HG03442 (cell line): Measurements from ENCODE around the gene RRAGC.

ENCODE experiments used
- ATAC-seq: cut with Tn5 transposase; IDR thresholded peaks from one replicate; pipeline ENCODE4 v1.9.1; 2021; ENCODE audit warnings: mild to moderate bottlenecking, moderate library complexity; ENCODE audit not compliant: unreplicated experiment

Gene RRAGC

GRCh38 chr1:38859561-38860453 is at the start of gene RRAGC:
TSS of gene RRAGC (minus strand) at chr1:38859772. CDS start at chr1:38859646, 126 bp downstream.
- peak; percentile 91 for ATAC-seq

DNA sequence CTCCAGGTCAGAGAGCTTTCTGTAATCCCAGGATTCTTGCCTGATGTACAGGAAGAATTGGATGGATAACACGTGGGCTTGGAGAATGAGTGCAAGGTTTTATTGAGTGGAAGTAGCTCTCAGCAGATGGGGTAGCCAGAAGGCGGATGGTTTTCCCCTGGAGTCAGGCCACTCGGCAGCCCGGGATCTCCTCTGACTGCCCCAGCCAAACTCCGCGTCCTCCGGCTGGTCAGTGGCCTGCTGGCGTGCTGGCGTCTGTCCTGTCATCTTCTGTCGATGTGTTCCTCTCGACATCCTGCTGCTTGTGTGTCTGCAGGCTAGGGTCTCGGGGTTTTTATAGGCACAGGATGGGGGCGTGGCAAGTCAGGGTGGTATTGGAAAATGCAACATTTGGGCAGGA is 49.2 kb upstream of the RRAGC start:
- ATAC-seq, result no peak

DNA sequence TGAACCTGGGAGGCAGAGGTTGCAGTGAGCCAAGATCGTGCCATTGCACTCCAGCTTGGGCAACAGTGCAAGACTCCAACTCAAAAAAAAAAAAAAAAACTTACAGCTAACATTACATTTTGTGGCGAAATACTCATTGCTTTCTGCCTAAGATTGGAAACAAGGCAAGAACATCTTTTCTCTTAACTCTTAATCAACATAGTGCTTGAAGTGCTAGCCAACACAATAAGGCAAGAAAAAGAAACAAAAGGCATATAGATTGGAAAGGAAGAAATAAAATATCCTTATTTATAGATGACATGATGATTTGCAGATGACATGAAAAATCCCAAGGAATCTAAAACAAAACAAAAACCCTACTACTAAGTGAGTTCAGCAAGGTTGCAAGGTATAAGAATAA is 46.4 kb upstream of the RRAGC start:
- ATAC-seq, result no peak

GRCh38 chr1:38899560-38899959 is 40.0 kb upstream of the RRAGC start:
- ATAC-seq, result no peak

DNA sequence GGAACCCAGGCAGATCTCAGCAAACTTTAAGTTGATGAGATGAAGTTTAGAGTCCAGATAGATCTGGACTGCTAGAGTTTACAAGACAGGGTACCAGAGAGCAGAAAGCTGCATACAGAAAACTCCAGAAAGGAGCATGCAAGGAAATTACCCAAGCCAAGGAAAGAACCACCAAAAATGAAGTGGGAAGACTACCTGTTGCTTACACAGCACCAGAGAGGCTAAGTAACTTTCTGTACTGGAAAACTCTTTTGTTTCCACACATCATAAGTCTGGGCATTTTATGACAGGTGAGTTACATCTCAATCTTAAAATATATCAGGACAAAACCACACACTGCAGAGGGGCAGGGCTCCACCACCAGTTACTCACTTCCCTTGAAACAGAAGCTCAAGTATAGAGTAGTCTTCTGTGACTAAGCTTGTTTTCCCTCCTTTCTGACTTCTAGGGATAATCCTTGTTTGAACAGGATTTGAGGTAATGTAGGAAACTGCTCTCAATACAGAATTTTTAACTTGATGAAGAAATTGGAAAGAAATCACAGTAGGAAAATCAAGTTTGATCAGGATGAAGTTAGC is 39.2 kb upstream of the RRAGC start:
- ATAC-seq, result no peak

- ATAC-seq, result no peak
Observed at GRCh38 chr1:38896169-38896568, 36.6 kb upstream of the RRAGC start.

DNA sequence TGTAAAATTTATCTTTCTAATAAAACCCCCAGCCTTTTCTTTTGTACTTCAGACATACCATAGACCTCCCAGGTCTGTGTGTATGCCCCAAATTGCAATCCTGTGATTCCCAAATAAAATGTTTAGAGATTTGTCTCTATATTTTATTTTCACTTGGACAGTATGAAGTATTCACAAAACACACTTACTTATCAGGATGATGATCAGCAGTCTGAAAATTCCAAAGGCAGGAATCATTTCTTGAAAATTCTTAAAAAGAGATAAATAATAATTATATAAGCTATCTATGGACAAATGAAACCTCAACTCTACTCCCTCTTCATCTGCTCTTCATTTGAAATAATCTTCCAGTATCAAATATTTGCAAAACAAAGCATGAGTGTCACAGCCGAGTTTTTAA is 33.4 kb upstream of the RRAGC start:
- no peak for ATAC-seq

DNA sequence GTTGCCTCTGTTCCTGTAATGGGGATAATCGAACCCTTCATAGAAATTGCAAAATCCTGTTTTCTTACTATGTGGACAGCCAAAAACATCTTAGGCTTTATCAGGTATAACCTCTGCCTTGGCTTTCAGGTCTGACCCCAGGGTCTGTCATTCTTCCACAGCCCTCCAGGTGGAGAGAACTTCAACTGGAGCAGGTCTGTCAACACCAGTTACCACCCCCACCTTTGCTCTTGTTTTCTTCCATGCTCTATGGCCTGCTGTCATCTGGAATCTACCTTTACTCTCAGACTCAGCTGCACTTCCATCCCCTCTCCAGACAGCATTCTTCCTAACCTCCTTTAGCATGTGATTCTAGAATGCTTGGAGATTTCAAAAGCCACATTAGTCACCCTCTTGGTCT is 32.2 kb upstream of the RRAGC start:
- no peak for ATAC-seq

GRCh38 chr1:38889589-38889988 is 30.0 kb upstream of the RRAGC start:
- no peak for ATAC-seq

DNA sequence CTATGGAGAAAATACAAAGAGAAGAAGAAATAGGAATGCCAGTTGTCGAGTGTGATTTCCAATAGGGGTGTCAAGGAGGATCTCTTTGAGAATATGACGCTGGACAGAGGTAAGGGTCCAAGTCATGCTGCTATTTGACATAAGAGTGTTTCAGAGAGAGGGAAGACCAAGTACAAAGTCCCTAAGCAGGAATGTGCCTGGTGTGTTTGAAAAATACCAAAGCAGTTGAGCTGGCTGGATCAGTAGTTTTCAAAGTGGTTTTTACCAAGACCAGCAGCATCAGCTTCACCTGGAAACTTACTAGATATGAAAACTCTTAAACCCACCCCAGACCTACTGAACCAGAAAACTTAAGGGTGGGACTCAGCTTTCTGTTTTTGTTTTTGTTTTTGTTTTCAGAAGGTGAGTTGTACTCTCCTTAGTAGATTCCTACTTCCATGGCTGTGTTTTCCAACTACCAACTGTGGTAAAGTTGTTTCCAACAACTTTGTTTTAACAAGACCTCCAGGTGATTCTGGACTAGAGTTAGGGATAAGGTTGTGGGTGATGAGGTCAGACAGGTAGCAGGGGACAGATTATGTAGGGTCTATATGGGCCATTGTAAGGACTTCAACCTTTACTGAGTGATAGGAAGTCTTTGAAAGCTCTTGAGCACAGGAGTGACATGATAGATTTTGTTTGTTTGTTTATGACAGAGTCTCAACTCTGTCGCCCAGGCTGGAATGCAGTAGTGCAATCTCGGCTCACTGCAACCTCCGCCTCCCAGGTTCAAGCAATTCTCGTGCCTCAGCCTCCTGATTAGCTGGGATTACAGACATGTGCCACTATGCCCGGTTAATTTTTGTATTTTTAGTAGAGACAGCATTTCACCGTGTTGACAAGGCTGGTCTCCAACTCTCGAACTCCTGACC is 29.1 kb upstream of the RRAGC start:
- no peak for ATAC-seq

- ATAC-seq, result no peak
Observed at GRCh38 chr1:38885092-38885491, 25.5 kb upstream of the RRAGC start.

DNA sequence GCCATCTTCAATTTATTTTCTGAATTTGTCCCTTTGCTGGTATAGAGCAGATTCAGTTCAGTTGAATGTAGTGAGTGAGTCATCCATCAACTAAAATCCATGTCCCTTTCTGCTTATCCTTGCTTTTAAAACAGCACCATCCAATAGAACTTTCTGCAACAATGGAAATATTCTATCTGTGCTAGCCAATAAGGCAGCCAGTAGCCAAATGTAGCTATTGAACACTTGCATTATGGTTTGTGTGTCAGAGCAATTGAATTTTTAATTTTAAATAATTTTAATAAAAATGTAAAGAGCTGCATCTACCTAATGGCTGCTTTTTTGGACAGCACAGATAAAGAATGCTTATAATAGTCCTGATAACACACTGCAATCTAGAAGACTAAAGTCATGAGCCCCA is 21.9 kb upstream of the RRAGC start, which contains the start of gene GJA9:
GJA9 (minus strand) TSS at position 101 of the 400 bp plus-strand sequence. CDS start 5,489 bp downstream, outside the sequence.
- ATAC-seq, result no peak

DNA sequence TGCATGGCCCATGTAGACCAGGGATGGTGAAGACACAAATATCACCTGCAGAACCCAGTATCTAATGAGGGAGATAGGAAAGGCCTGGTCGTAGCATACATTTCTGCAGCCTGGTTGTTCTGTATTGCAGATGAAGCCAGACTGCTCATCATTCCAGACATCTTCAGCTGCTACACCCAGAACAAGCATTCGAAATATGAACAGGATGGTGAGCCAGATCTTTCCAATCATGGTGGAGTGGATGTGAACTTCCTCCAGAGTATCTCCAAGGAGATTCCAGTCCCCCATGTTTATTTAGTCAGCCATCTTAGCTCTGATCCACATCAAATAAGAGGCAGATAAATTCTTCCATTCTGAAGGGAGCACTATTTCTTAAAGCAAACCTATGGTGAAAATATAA is 16.2 kb upstream of the RRAGC start:
- no peak for ATAC-seq

DNA sequence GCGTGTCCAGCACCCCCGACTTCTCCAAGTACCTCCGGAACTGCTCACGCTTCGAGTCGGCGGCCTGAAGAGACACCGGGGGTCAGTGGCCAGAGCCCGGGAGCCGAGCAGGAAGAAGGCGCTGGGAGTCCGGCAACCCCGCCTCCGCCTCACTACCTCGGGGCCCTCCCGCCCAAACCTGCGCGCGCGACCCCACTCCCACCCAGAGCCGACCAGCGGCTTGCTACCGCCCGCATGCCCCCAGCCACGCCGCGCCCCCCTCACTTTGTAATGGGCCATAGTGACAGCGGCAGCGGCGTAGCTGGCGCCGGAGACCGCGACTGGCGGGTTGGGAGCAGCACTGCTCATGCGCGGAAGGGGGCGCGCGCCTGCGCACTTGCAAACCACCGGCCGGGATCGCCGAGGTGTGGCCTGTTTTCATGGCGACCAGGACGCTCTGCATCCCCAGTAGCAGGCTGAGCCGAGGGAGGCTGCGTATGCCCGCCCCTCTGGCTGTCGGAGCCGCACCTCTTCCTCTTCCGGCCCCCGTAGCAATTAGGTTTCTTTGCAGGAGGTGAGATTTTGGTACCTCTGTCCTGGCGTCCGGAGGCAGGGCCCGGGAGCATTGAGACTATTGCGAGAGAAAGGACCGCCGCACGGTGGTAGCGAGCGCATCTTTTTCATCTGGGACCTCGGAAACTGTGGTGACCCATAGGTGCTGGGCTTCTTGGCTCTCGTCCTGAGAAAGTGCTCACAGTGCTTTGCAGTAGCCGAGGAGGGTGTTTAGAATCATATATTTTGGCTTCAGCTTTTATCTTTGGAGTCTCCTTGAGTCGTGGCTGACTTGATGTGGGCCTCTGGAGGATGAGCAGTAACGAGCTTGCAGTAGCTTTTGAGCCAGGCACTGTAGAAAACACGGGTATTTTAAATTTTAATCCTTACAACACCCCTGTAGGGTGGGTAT is 13.7 kb upstream of the RRAGC start, which contains the start of gene MYCBP:
MYCBP (minus strand) TSS at position 322 of the 943 bp plus-strand sequence; CDS start at position 279, 43 bp downstream.
- ATAC-seq, result peak; percentile 95

DNA sequence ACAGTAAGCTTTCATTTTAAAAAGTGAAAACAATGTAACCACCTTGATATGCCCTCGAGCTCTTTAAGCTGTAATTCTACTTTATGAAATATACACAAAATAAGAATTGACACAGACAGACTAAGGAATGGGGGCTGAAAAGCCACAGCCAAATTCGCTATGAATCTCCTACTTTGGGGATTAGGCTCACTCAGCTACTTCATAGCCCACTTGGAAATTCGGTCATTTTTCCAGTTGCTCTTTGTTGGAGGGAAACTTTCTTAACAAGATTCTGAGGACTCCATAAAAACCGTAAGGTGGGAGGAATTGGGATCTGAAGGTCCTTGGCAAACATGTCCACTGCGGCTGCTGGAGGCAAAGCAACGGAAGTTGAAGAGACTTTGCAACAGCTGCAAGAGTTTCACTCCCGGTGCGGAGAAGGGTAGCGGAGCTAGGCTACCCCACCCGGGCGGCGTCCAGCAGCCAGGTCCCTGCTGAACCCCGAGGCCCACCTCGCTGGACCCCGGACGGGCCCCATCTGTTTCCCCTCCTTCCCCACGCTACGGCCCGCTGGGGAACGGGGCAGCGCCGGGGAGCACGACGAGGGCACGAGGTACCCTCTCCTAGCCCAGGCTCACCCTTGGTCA is 12.9 kb upstream of the RRAGC start:
- peak; percentile 24 for ATAC-seq

DNA sequence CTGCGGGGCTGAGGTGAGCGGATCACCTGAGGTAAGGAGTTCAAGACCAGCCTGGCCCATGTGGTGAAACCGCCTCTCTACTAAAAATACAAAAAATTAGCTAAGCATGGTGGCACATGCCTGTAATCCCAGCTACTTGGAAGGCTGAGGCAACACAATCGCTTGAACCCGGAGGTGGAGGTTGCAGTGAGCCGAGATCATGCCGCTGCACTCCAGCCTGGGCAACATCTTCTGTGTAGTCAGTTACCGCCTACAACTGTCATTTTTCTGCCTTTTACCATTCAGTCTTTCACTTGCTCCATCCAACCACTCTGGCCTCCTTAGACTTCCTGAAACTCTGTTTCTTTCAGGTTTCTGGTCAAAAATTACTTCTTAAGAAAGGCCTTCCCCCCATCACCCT is 11.4 kb upstream of the RRAGC start:
- no peak for ATAC-seq

DNA sequence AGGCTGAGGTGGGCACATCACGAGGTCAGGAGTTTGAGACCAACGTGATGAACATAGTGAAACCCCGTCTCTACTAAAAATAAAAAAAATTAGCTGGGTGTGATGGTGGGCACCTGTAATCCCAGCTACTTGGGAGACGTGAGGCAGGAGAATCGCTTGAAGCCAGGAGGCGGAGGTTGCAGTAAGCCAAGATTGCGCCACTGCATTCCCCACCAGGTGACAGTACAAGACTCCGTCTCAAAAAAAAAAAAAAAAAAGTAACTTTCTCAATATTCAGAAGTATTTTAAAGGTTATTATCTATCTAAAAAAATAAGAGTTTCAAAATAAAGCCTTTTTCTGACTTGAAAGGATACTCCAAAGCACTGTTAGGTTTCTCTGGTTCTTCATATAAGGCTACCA is 7.6 kb upstream of the RRAGC start:
- ATAC-seq, result no peak

GRCh38 chr1:38865112-38865715 is 5.6 kb upstream of the RRAGC start:
- ATAC-seq, result no peak

DNA sequence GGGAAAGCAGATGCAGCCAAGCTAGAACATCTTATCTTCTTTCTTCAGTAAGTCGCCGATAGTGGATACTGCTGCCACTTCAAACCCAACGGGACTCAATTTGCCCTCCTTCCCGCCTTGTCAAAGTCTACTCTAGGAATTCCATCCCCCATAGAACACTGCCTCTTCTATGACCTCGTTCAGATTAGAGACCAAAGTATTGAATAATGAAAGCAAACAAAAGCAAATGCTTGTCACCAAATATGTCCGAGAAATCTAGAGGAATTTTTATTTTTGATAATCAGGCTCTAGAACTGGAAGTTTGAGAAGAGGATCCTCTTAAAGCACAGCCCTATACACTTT is 853 bp upstream of the RRAGC start:
- ATAC-seq, result no peak
